HepG2 (cell line): Measurements from ENCODE around the gene SRRT. TPM values are rescaled to one million over a fixed set of nuclear protein-coding genes. Genes with fewer than 3 reads are reported as not detected.

Experiments
- ATAC-seq: fragments of 200-7000 bp; cut with Tn5 transposase; 3 replicates; pipeline ENCODE4 v1.9.1; 2020; ENCODE audit warnings: mild to moderate bottlenecking, moderate library complexity
- BruUV-seq: library from RNA; stranded (reverse); fragments of 400-500 nt; replicated peaks from 2 replicates; lab custom pipeline; 2021; lab: Mats Ljungman, UMichigan
- CTCF ChIA-PET: fragments of 300-600 bp; formaldehyde crosslinking; extraction: SDS; loops from one replicate; lab custom pipeline; 2021; ENCODE audit warnings: low total read pairs, inconsistent platforms, low intra/inter-chr PET ratio; lab: Yijun Ruan, JAX
- POLR2A ChIA-PET: fragments of 350-600 bp; sonication (Branson Sonifier 250); formaldehyde crosslinking; loops from one replicate; lab custom pipeline; 2020; ENCODE audit warnings: antibody characterized with exemption, inconsistent platforms; lab: Yijun Ruan, JAX
- DNase-seq: peaks from one replicate; pipeline ENCODE4 v3.0.0-alpha.2; 2015; ENCODE audit warnings: low spot score
- FAIRE-seq: peaks from 3 replicates; lab custom pipeline; 2011; peaks lifted over from hg19 to GRCh38; lab: Jason Lieb, UNC
- H2AFZ ChIP-seq: one replicate; pipeline ENCODE4 v1.6.1; 2011; ENCODE audit warnings: low read length, inconsistent platforms
- H3K27ac ChIP-seq: fragments of 300-600 bp; 3 replicates; pipeline ENCODE4 v1.8.0; 2011; ENCODE audit warnings: mixed run types, mild to moderate bottlenecking, mixed read lengths, low read length, inconsistent platforms; ENCODE audit not compliant: insufficient read depth; ENCODE audit errors: extremely low read length
- H3K27me3 ChIP-seq, 2 experiments: fragments of 200-600 bp in 1 of 2; 2 replicates in 1 of 2; 3 replicates in 1 of 2; pipeline versions ENCODE4 v1.6.0 to v1.8.0; 2011; ENCODE audit warnings: low read length in 2 of 2, mild to moderate bottlenecking in 2 of 2, moderate library complexity in 2 of 2, inconsistent platforms in 1 of 2; ENCODE audit not compliant: insufficient read depth in 2 of 2, control insufficient read depth in 1 of 2
- H3K36me3 ChIP-seq, 2 experiments: fragments of 200-600 bp in 1 of 2; replicated peaks in 1 of 2; 2 replicates in 1 of 2; 3 replicates in 1 of 2; pipeline versions ENCODE4 v1.5.1 to v1.8.0; 2011; ENCODE audit warnings: low read length in 2 of 2, inconsistent platforms in 1 of 2; ENCODE audit not compliant: insufficient read depth in 2 of 2, control insufficient read depth in 1 of 2
- H3K4me1 ChIP-seq: 2 replicates; pipeline ENCODE4 v1.5.1; 2012; ENCODE audit warnings: low read length, inconsistent platforms; ENCODE audit not compliant: insufficient read depth
- H3K4me2 ChIP-seq: 2 replicates; pipeline ENCODE4 v1.6.0; 2011; ENCODE audit warnings: low read depth, low read length, inconsistent platforms
- H3K4me3 ChIP-seq, 3 experiments: fragments of 200-600 bp in 1 of 3; sonication (generic), shearing (Covaris generic) in 1 of 3; replicated peaks in 1 of 3; 2 replicates each; pipeline ENCODE4 v1.5.1; 2011 to 2016; ENCODE audit warnings: low read length in 3 of 3, inconsistent platforms in 2 of 3, low read depth in 2 of 3, mild to moderate bottlenecking in 2 of 3, control low read depth in 1 of 3, mixed read lengths in 1 of 3; ENCODE audit not compliant: insufficient read depth in 1 of 3
- H3K79me2 ChIP-seq: one replicate; pipeline ENCODE4 v1.6.1; 2011; ENCODE audit warnings: low read length, inconsistent platforms; ENCODE audit not compliant: insufficient read depth
- H3K9ac ChIP-seq: 2 replicates; pipeline ENCODE4 v1.6.0; 2011; ENCODE audit warnings: mild to moderate bottlenecking, low read depth, low read length, inconsistent platforms; ENCODE audit not compliant: insufficient read depth
- H3K9me3 ChIP-seq: 2 replicates; pipeline ENCODE4 v1.5.1; 2012; ENCODE audit warnings: mild to moderate bottlenecking, low read length
- H4K20me1 ChIP-seq: 2 replicates; pipeline ENCODE4 v1.6.0; 2011; ENCODE audit warnings: inconsistent platforms, mild to moderate bottlenecking, low read length, moderate library complexity; ENCODE audit not compliant: insufficient read depth
- BCLAF1 ChIP-seq: fragments of 450-650 bp; IDR thresholded peaks from 2 replicates; pipeline ENCODE4 v1.6.1; 2017; ENCODE audit warnings: mild to moderate bottlenecking
- CEBPG ChIP-seq: IDR thresholded peaks from 2 replicates; pipeline ENCODE4 v1.6.1; 2016
- SIN3B ChIP-seq: fragments of 150-350 bp; IDR thresholded peaks from 2 replicates; pipeline ENCODE4 v1.6.1; 2014; ENCODE audit warnings: low read length
- SOX6 ChIP-seq, 2 experiments: fragments of 450-650 bp in 1 of 2; sonication (generic) in 1 of 2; formaldehyde crosslinking in 1 of 2; IDR thresholded peaks; 2 replicates each; pipeline versions ENCODE4 v1.4.0 to v1.6.1; 2017 to 2020; ENCODE audit warnings: antibody characterized with exemption in 1 of 2, mild to moderate bottlenecking in 1 of 2, missing genetic modification reagents in 1 of 2
- STAT6 ChIP-seq: sonication (generic); formaldehyde crosslinking; IDR thresholded peaks from 2 replicates; pipeline ENCODE4 v1.4.0; 2020; ENCODE audit warnings: missing genetic modification reagents, mild to moderate bottlenecking, borderline replicate concordance
- ZBTB38 ChIP-seq: sonication (generic); formaldehyde crosslinking; IDR thresholded peaks from 2 replicates; pipeline ENCODE4 v1.5.1; 2020; ENCODE audit warnings: mild to moderate bottlenecking, missing genetic modification reagents
- ZFP91 ChIP-seq: sonication (generic); formaldehyde crosslinking; IDR thresholded peaks from 2 replicates; pipeline ENCODE4 v1.9.0; 2022; ENCODE audit warnings: missing genetic modification reagents, mild to moderate bottlenecking, borderline replicate concordance
- WGBS: methylation state at CpG from one replicate; pipeline ENCODE4 v1.1.6; 2017; ENCODE audit warnings: low lambda C conversion rate; 5-methylcytosine and 5-hydroxymethylcytosine counted together
- in situ Hi-C: cut with HindIII; loops from 2 replicates; pipeline ENCODE4 v1.10.0; 2017; ENCODE audit warnings: low pct_unique_long_range_greater_than_20kb; ENCODE audit not compliant: extremely low pct_ligation_motif_present
- intact Hi-C: fragments of 100-400 bp; cut with micrococcal nuclease; formaldehyde crosslinking; loops from one replicate; pipeline ENCODE4 v1.10.0; 2022; ENCODE audit not compliant: unreplicated experiment
- polyA plus RNA-seq, 8 experiments: library from polyadenylated mRNA; depleted of rRNA in 3 of 8; stranded (reverse) in 7 of 8; unstranded in 1 of 8; fragments of >200 nt; fragmentation: Illumina TruSeq in 4 of 8; extraction: Trizol in 4 of 8; gene quantifications; 2 replicates each; pipeline versions ENCODE4 v1.2.1 to v1.2.3, GENCODE V29; 2011 to 2016; ENCODE audit warnings: low read depth in 4 of 8, missing spikeins in 1 of 8, mixed read lengths in 1 of 8; ENCODE audit not compliant: insufficient read depth in 1 of 8
- total RNA-seq, 5 experiments: library from RNA; depleted of rRNA; stranded (reverse); fragments of >200 nt; fragmentation: Illumina TruSeq; extraction: Trizol; gene quantifications; 2 replicates each; pipeline ENCODE4 v1.2.3, GENCODE V29; 2016; ENCODE audit warnings: low read depth in 1 of 5

The SRRT gene
- total and polyA plus RNA-seq, 2 of the 13 experiments (the other 11 are each of a cell fraction or from before 2014, with no cell fraction given), result 26.2 to 106 TPM

GRCh38 chr7:100825215-100825671 is 49.7 kb upstream of the SRRT start:
- H3K36me3 ChIP-seq, result peaks cover 17 to 26% of the 10 kb centered on the region in 2 experiments
- peak overlapping the region; percentile 81 to 90 (median 87) for H3K4me3 ChIP-seq
- peak overlapping the region; percentile 78 for H3K9ac ChIP-seq
- ChIA-PET POLR2A (interaction anchor here (1.3 to 4.1 kb wide), 3 partner anchors 10 to 26 kb away, joined by 6 to 69 read pairs (median 38); no protein-coding TSS in a partner anchor), CTCF (interaction anchor here (1.5 kb wide), 1 partner anchor 26 kb away, joined by 5 read pairs; no protein-coding TSS in a partner anchor)
- in situ Hi-C loops, result no loop called here
- BruUV-seq, result no TSS peak
- H3K4me1 ChIP-seq, result peaks cover 48% of the 10 kb centered on the region
- no peak for FAIRE-seq
- 55% methylated on average over 13 of the region's 16 CpGs for WGBS
- H3K9me3 ChIP-seq, result no peaks in the 10 kb centered on the region
- peak; percentile 13; the same call in 2 of the 3 replicates for ATAC-seq
- H3K4me2 ChIP-seq, result peak overlapping the region; percentile 95
- H3K27me3 ChIP-seq, result no peaks in the 10 kb centered on the region; a peak in 2 of 5 replicates
- peaks cover 13% of the 10 kb centered on the region; the same call in 1 of the 2 replicates for H4K20me1 ChIP-seq
- DNase-seq, result no peak
- H2AFZ ChIP-seq, result no peak overlapping the region
- H3K27ac ChIP-seq, result peak overlapping the region; percentile 25
- H3K79me2 ChIP-seq, result peaks cover 36% of the 10 kb centered on the region
- intact Hi-C loops, result no loop called here
- TF ChIP-seq BCLAF1 (no peak), SOX6 (IDR thresholded peaks at IDR 0.05) (no peak), SOX6 (CRISPR knock-in tag; IDR thresholded peaks at IDR 0.05) (0 out of 2 replicates have a peak, but pooled peaks have one; percentile 12), SIN3B (no peak), ZBTB38 (CRISPR knock-in tag) (peak; percentile 63; the same call in 1 of the 2 replicates), STAT6 (CRISPR knock-in tag) (no peak), ZFP91 (CRISPR knock-in tag) (0 out of 2 replicates have a peak, but pooled peaks have one; percentile 12), CEBPG (CRISPR knock-in tag) (no peak)
